NCI-H2196 (cell line): ENCODE results near the gene RASA3.

Experiments used
- DNase-seq: peaks from one replicate; lab custom pipeline; 2025; ENCODE audit not compliant: unreplicated experiment; lab: John Stamatoyannopoulos, UW

Gene RASA3

GRCh38 chr13:114038900-114039299, 93.5 kb downstream of the RASA3 start:
- DNase-seq: no peak

GRCh38 chr13:114038211-114038613, 94.2 kb downstream of the RASA3 start:
- no peak for DNase-seq

DNA sequence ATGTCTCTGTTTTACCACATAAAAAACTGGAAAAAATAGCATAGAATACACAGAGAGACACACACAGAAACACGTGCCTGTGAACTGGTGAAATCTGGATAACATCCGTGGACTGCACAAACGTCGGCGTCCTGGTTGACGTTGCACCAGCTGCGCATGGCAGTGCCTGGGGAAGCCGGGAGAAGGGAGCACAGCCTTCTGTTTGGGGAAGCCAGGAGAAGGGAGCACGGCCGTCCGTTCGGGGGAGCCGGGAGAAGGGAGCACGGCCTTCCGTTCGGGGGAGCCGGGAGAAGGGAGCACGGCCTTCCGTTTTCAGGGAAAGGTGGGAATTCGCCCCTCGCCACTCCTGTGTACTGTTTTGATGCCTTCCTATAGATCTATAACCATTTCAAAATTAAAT, 94.7 kb downstream of the RASA3 start:
- DNase-seq: no peak

GRCh38 chr13:114035583-114036531, 96.6 kb downstream of the RASA3 start:
- no peak for DNase-seq

GRCh38 chr13:114035186-114035582, 97.2 kb downstream of the RASA3 start:
- DNase-seq: no peak

- no peak for DNase-seq
These were observed 97.9 kb downstream of the RASA3 start for GRCh38 chr13:114034481-114034891.

GRCh38 chr13:114033541-114034315, 98.7 kb downstream of the RASA3 start:
- DNase-seq: no peak

DNA sequence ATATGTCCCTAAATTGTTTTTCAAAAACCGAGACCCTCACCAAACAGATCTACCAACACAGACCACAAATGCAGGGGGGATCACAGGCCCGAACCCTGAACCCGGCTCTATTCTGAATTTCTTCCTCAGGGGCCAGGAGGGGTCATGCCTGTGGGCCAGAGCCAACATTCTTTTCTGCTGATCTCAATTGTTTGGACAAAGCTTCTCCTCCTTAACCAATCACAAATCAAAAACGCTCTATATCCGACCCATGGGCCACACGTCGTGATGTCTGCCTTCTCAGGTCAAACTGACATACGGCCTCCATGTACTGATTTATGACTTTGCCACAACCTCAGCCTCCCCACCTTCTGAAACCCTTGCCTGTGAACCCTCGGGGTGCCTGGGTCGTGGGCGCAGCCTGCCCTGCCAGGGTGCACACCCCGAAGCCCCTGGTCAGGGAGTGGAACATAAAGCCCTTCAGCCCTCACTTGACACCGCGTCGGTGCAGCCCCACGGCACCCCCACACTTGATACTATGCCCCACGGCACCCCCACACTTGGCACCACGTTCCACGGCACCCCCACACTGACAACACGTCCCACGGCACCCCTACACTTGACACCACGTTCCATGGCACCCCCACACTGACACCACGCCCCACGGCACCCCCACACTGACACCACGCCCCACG, 100.2 kb downstream of the RASA3 start:
- no peak for DNase-seq

GRCh38 chr13:114031631-114032030, 100.8 kb downstream of the RASA3 start:
- no peak for DNase-seq

GRCh38 chr13:114030666-114031610, 101.5 kb downstream of the RASA3 start:
- no peak for DNase-seq

GRCh38 chr13:114029866-114030625, 102.4 kb downstream of the RASA3 start:
- DNase-seq: no peak

DNA sequence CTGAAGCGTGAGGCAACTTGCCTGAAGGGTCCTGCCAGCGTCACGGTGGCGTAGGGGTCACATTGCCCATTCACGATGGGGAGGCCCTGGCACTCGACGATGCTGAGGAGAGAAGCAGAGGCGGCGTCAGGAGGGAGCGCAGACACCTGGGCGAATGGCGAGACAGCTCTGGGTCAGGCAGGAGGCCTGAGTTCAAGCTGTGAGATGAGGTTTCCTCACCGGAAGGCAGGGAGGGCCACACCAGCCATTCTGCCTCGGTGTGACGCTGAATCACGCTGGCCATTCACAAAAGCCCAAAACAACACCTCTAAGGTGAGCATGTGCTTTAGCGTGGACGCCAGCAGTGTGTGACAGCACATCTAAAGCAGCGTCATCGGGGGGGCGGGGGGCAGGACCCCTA, 104.6 kb downstream of the RASA3 start:
- DNase-seq: no peak

DNA sequence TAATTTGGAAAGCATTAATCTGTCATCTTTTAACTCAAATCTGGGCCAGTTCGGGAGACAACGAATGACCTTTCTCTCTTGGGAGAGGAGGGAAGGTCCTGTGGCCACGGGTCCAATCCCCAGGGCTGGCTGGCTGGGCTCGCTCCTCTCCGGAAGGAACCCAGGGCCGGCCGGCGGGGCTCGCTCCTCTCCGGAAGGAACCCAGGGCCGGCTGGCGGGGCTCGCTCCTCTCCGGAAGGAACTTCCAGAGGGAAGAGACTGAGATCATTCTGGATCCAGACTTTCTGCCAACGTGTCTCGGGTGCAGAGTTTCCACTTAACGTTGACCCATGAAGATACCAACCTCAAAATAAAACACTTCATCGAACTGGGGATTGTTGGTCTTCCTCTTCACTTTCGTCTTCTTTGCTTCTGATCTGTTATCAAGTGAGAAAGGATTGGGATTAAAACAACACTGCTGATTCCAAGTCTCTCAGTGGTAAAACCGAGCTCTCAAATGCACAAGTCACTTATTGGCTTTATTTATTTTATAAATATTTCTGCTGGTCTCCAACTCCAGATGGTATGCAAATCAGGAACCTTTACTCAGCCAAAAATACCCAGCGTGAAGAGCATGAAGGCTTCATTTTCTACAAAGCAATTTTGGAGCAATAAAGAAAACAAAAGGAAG, 105.2 kb downstream of the RASA3 start:
- no peak for DNase-seq

DNA sequence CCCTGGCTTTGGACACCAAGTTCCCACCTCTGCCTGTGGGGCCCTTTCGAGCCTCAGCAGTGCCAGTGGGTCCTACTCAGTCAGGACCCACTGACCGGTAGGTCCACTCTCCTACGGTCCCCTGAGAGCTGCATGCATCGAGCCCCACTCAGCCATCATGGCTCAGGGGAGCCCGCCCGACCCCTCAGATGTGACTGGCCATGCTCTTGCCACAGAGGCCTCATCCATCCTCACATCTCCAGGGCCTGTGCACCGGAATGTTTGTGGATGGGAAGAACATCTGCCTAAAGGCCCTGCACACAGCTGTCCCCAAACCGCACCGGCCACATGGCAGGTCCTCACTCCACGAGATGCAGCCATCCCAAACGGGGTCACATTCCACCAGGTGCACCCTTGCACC, 105.9 kb downstream of the RASA3 start:
- DNase-seq: no peak

GRCh38 chr13:114025714-114026431, 106.5 kb downstream of the RASA3 start:
- DNase-seq: no peak

DNA sequence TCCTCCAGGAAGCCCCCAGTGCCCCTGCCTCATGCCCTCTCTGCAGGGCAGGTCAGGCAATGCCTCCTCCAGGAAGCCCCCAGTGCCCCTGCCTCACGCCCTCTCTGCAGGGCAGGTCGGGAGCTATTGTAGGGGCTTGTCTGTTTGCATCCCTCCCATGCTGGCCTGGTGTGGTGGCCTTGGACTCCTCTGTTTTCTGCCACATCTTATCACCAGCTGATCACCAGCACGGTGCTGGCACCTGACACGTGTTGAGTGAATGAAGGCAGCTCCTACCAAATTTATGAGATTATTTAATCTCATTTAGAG, 107.1 kb downstream of the RASA3 start:
- DNase-seq: no peak

- DNase-seq: no peak
These were observed 107.6 kb downstream of the RASA3 start for GRCh38 chr13:114024603-114025404.
